M059J (cell line): ENCODE results near the gene RUNX2. TPM values are rescaled to one million over a fixed set of nuclear protein-coding genes. Genes with fewer than 3 reads are reported as not detected.

Experiments used
- DNase-seq: peaks from one replicate; pipeline ENCODE4 v3.0.0-alpha.2; 2012; ENCODE audit warnings: low read depth
- total RNA-seq: library from RNA; depleted of rRNA; stranded (reverse); fragments of >200 nt; shearing (Covaris generic); gene quantifications from 2 replicates; pipeline ENCODE4 v1.2.3, GENCODE V29; 2014

Gene RUNX2
- total RNA-seq, 1 experiment from 2014 or later = 37.2 TPM

- no peak for DNase-seq
These were observed 259.3 kb downstream of the RUNX2 start for GRCh38 chr6:45587229-45588060.

GRCh38 chr6:45589367-45589766, 261.2 kb downstream of the RUNX2 start:
- no peak for DNase-seq

- DNase-seq = peak; percentile 92
These were observed 262.1 kb downstream of the RUNX2 start for GRCh38 chr6:45590226-45590625.

- DNase-seq = peak; percentile 88
These were observed 262.6 kb downstream of the RUNX2 start for GRCh38 chr6:45590696-45591184.

GRCh38 chr6:45591306-45591705, 263.2 kb downstream of the RUNX2 start:
- DNase-seq = peak; percentile 79

GRCh38 chr6:45591890-45592289, 263.8 kb downstream of the RUNX2 start:
- DNase-seq = peak; percentile 69

- peak; percentile 71 for DNase-seq
These were observed 264.9 kb downstream of the RUNX2 start for GRCh38 chr6:45592991-45593390.

- DNase-seq = peak; percentile 38
These were observed 267.1 kb downstream of the RUNX2 start for GRCh38 chr6:45595010-45595851.

GRCh38 chr6:45597424-45597823, 269.3 kb downstream of the RUNX2 start:
- DNase-seq = no peak

- DNase-seq = no peak
These were observed 270.9 kb downstream of the RUNX2 start for GRCh38 chr6:45599053-45599452.

- no peak for DNase-seq
These were observed 277.8 kb downstream of the RUNX2 start for GRCh38 chr6:45605971-45606370.

- no peak for DNase-seq
These were observed 278.8 kb downstream of the RUNX2 start for GRCh38 chr6:45606831-45607400.

GRCh38 chr6:45607798-45608197, 279.7 kb downstream of the RUNX2 start:
- DNase-seq = peak; percentile 88

- peak; percentile 95 for DNase-seq
These were observed 280.3 kb downstream of the RUNX2 start for GRCh38 chr6:45608252-45608913.

GRCh38 chr6:45609141-45609638, 281.1 kb downstream of the RUNX2 start:
- peak; percentile 78 for DNase-seq

GRCh38 chr6:45610374-45610773, 282.2 kb downstream of the RUNX2 start:
- no peak for DNase-seq

- DNase-seq = no peak
These were observed 282.7 kb downstream of the RUNX2 start for GRCh38 chr6:45610832-45611231.

GRCh38 chr6:45611491-45611890, 283.4 kb downstream of the RUNX2 start:
- no peak for DNase-seq

- no peak for DNase-seq
These were observed 285.5 kb downstream of the RUNX2 start for GRCh38 chr6:45613656-45614055.

GRCh38 chr6:45614488-45615285, 286.6 kb downstream of the RUNX2 start:
- DNase-seq = peak; percentile 66

GRCh38 chr6:45616209-45616608, 288.1 kb downstream of the RUNX2 start:
- no peak for DNase-seq
